SK-N-SH (cell line): Measurements from ENCODE around the gene ZNF662.

Experiments
- CHD2 ChIP-seq: fragments of 150-350 bp; IDR thresholded peaks from 2 replicates; pipeline ENCODE4 v1.6.1; 2018; ENCODE audit warnings: low read length; ENCODE audit not compliant: partially characterized antibody
- RFX5 ChIP-seq: IDR thresholded peaks from 2 replicates; pipeline ENCODE4 v1.6.1; 2012; ENCODE audit warnings: mild to moderate bottlenecking, improper control_type of control experiment, low read length
- SIN3A ChIP-seq: IDR thresholded peaks from 2 replicates; pipeline ENCODE4 v1.6.1; 2012; ENCODE audit warnings: low read depth, mild to moderate bottlenecking, low read length, moderate library complexity, borderline replicate concordance
- TAF1 ChIP-seq: IDR thresholded peaks from 2 replicates; pipeline ENCODE4 v1.6.1; 2012; ENCODE audit warnings: low read depth, mild to moderate bottlenecking, low read length, moderate library complexity, borderline replicate concordance
- TF ChIP-seq, protein P1 (sequence below): fragments of 200-600 bp; sonication (generic); IDR thresholded peaks from 2 replicates; pipeline ENCODE4 v1.6.1; 2017; ENCODE audit warnings: antibody characterized with exemption, mild to moderate bottlenecking, moderate library complexity

DNA sequence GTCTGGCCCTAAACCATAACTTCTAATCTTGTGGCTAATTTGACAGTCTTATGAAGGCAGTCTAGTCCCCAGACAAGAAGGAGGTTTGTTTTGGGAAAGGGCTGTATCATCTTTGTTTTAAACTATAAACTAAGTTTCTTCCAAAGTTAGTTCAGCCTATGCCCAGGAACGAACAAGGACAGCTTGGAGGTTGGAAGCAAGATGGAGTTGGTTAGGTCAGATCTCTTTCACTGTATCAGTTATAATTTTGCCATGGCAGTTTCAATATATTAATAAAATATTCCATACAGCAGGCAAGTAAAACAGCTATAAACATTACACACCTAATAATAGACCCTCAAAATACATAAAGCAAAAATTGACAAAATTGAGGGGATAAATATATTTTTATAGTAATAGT lies 13.1 kb upstream of the ZNF662 start:
- TF ChIP-seq TAF1 (no peak), CHD2 (no peak), RFX5 (no peak), SIN3A (no peak)
- TF ChIP-seq, protein P1, sequence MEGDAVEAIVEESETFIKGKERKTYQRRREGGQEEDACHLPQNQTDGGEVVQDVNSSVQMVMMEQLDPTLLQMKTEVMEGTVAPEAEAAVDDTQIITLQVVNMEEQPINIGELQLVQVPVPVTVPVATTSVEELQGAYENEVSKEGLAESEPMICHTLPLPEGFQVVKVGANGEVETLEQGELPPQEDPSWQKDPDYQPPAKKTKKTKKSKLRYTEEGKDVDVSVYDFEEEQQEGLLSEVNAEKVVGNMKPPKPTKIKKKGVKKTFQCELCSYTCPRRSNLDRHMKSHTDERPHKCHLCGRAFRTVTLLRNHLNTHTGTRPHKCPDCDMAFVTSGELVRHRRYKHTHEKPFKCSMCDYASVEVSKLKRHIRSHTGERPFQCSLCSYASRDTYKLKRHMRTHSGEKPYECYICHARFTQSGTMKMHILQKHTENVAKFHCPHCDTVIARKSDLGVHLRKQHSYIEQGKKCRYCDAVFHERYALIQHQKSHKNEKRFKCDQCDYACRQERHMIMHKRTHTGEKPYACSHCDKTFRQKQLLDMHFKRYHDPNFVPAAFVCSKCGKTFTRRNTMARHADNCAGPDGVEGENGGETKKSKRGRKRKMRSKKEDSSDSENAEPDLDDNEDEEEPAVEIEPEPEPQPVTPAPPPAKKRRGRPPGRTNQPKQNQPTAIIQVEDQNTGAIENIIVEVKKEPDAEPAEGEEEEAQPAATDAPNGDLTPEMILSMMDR: no peak
